GM18519 (cell line): ENCODE data around the gene HIPK2.
"Not testable (repeated sequence)": the region's sequence is repeated elsewhere in the genome, so short reads cannot be mapped to it uniquely, and the experiment has no call there.

Experiments
- ATAC-seq: cut with Tn5 transposase; IDR thresholded peaks from one replicate; pipeline ENCODE4 v1.9.1; 2021; ENCODE audit warnings: mild to moderate bottlenecking, moderate library complexity; ENCODE audit not compliant: unreplicated experiment, low FRiP score

Gene HIPK2

GRCh38 chr7:139679731-139680594 lies 97.8 kb downstream of the HIPK2 start:
- no peak for ATAC-seq

GRCh38 chr7:139676390-139676789 lies 101.4 kb downstream of the HIPK2 start:
- no peak for ATAC-seq

- ATAC-seq: no peak
These were observed 102.4 kb downstream of the HIPK2 start for GRCh38 chr7:139675127-139676125.

GRCh38 chr7:139674752-139675126 lies 103.1 kb downstream of the HIPK2 start:
- no peak for ATAC-seq

GRCh38 chr7:139674341-139674740 lies 103.5 kb downstream of the HIPK2 start:
- ATAC-seq: no peak

- no peak for ATAC-seq
These were observed 104.0 kb downstream of the HIPK2 start for GRCh38 chr7:139673762-139674161.

GRCh38 chr7:139673230-139673629 lies 104.6 kb downstream of the HIPK2 start:
- ATAC-seq: peak; percentile 90

GRCh38 chr7:139671967-139672366 lies 105.8 kb downstream of the HIPK2 start:
- no peak for ATAC-seq

GRCh38 chr7:139670662-139671061 lies 107.1 kb downstream of the HIPK2 start:
- ATAC-seq: not testable (repeated sequence)

GRCh38 chr7:139669106-139670061 lies 108.4 kb downstream of the HIPK2 start:
- no peak for ATAC-seq

GRCh38 chr7:139667377-139667776 lies 110.4 kb downstream of the HIPK2 start:
- ATAC-seq: no peak

GRCh38 chr7:139666501-139666900 lies 111.3 kb downstream of the HIPK2 start:
- no peak for ATAC-seq

GRCh38 chr7:139664434-139664833 lies 113.4 kb downstream of the HIPK2 start:
- no peak for ATAC-seq

GRCh38 chr7:139663608-139664177 lies 114.1 kb downstream of the HIPK2 start:
- no peak for ATAC-seq

GRCh38 chr7:139661903-139662302 lies 115.9 kb downstream of the HIPK2 start:
- ATAC-seq: no peak

- no peak for ATAC-seq
These were observed 116.8 kb downstream of the HIPK2 start for GRCh38 chr7:139661043-139661440.

- no peak for ATAC-seq
These were observed 117.3 kb downstream of the HIPK2 start for GRCh38 chr7:139660317-139661042.

- no peak for ATAC-seq
These were observed 117.9 kb downstream of the HIPK2 start for GRCh38 chr7:139659922-139660316.
